BE2C (cell line): ENCODE results near the gene SLC38A11.

Experiments used
- DNase-seq: peaks from one replicate; pipeline ENCODE4 v3.0.0-alpha.2; 2020
- H3K27me3 ChIP-seq: fragments of 250-450 bp; sonication (Bioruptor Pico); 2 replicates; pipeline ENCODE4 v1.5.1; 2020; ENCODE audit warnings: mild to moderate bottlenecking
- H3K36me3 ChIP-seq: fragments of 250-450 bp; sonication (Bioruptor Pico); 2 replicates; pipeline ENCODE4 v1.5.1; 2020; ENCODE audit warnings: mild to moderate bottlenecking
- H3K4me1 ChIP-seq: fragments of 250-450 bp; sonication (Bioruptor Pico); 2 replicates; pipeline ENCODE4 v1.5.1; 2020
- H3K4me3 ChIP-seq: 2 replicates; pipeline ENCODE4 v1.5.1; 2011; ENCODE audit warnings: low read depth, low read length
- H3K9me3 ChIP-seq: fragments of 250-450 bp; sonication (Bioruptor Pico); 2 replicates; pipeline ENCODE4 v1.5.1; 2020
- TF ChIP-seq, protein P1 (sequence below): IDR thresholded peaks from 2 replicates; pipeline ENCODE4 v1.5.1; 2012; ENCODE audit warnings: mild to moderate bottlenecking, low read depth, low read length

Gene SLC38A11

DNA sequence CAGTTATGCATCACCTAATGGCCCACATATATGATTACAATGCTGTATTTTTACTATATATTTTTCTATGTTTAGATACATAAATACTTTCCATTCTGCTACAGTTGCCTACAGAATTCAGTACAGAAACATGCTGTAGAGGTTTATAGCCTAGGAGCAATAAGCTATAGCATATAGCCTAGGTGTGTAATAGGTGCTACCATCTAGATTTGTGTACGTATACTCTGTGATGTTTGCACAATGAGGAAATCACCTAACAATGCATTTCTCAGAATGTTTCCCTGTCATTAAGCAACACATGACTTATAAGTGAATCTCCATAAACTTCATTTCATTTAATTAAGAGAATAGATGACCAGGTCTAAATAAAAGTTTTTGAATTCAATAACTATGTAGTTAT lies 43.5 kb downstream of the SLC38A11 start:
- Histone ChIP-seq H3K4me1 (no peaks in the 10 kb centered on the region), H3K27me3 (no peaks in the 10 kb centered on the region), H3K9me3 (no peaks in the 10 kb centered on the region), H3K4me3 (no peak overlapping the region), H3K36me3 (no peaks in the 10 kb centered on the region)
- no peak for DNase-seq
- TF ChIP-seq, protein P1, sequence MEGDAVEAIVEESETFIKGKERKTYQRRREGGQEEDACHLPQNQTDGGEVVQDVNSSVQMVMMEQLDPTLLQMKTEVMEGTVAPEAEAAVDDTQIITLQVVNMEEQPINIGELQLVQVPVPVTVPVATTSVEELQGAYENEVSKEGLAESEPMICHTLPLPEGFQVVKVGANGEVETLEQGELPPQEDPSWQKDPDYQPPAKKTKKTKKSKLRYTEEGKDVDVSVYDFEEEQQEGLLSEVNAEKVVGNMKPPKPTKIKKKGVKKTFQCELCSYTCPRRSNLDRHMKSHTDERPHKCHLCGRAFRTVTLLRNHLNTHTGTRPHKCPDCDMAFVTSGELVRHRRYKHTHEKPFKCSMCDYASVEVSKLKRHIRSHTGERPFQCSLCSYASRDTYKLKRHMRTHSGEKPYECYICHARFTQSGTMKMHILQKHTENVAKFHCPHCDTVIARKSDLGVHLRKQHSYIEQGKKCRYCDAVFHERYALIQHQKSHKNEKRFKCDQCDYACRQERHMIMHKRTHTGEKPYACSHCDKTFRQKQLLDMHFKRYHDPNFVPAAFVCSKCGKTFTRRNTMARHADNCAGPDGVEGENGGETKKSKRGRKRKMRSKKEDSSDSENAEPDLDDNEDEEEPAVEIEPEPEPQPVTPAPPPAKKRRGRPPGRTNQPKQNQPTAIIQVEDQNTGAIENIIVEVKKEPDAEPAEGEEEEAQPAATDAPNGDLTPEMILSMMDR: no peak

DNA sequence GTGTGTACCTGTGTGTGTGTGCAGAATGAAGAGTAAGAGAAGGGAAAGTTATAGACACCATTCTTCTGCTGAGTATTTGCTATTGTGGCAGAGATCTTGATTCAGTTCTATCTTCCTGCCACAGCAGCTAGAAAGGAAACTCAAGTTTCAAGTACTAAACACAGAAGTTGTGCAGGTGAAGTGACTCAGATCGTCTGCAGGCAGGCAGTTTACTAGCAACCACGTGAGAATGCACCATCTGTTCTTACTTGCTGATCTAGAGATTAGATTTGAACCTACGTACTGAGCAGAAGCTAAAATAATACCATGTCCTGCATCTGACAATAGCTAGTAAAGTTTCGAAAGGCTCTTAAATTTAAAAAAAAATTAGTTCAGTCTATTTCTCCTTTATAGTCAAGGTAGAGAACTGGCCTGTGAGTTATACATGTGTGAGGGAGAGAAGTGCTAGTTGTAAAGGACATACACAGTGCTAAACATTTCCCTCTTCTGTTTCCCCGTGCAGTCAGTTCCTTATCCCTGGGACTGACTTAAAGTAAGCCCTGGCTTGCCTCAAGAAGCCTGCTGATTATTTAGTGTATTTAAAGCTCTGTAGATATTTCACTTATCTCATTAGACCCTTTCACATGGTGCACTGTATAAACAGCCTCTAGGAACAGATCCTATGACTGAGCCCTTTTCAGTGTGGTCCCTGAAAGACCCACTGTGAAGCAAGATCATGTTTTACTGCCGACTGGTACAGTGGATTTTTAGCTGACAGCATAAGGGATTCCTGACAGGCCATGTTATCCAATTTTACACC lies 45.0 kb downstream of the SLC38A11 start:
- Histone ChIP-seq H3K4me3 (no peak overlapping the region), H3K9me3 (no peaks in the 10 kb centered on the region), H3K27me3 (no peaks in the 10 kb centered on the region), H3K4me1 (no peaks in the 10 kb centered on the region), H3K36me3 (no peaks in the 10 kb centered on the region)
- TF ChIP-seq, protein P1: no peak
- peak; percentile 13 for DNase-seq

DNA sequence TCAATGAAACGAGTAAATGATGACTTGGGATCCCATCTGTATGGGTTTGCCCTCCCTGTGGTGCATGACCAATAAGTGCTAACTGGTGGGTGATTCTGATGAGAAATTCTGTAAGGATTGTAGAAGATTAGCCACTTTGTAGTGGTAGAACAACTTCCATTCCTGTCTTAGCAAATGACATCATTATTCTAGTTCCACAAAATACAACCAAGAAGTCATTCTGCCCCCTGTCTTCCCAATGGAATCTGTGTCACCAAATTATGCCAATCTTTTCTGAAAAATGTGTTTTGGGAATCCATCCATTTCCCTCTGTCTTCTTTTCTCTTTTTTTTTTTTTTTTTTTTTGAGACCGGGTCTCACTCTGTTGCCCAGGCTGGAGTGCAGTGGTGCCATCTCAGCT lies 48.4 kb downstream of the SLC38A11 start:
- DNase-seq: no peak
- no peaks in the 10 kb centered on the region for H3K9me3 ChIP-seq
- no peak overlapping the region for H3K4me3 ChIP-seq
- no peaks in the 10 kb centered on the region for H3K4me1 ChIP-seq
- TF ChIP-seq, protein P1: no peak
- H3K27me3 ChIP-seq: no peaks in the 10 kb centered on the region
- H3K36me3 ChIP-seq: no peaks in the 10 kb centered on the region

DNA sequence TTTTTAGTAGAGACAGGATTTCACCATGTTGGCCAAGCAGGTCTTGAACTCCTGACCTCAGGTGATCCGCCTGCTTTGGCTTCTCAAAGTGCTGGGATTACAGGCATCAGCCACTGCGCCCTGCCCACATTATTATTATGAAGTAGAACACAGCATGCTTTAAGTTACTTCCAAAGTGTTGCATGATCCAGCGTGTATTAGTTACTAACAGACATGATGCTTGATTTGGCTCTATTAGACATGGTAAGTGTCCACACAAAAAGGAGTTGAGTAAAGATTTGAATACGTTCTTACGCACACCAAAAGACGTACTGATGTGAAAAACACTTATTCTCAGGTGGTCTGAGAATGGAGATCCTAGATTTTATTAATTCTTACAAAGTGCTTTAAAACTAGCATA lies 50.0 kb downstream of the SLC38A11 start:
- DNase-seq: no peak
- TF ChIP-seq, protein P1: no peak
- H3K4me3 ChIP-seq: no peak overlapping the region

DNA sequence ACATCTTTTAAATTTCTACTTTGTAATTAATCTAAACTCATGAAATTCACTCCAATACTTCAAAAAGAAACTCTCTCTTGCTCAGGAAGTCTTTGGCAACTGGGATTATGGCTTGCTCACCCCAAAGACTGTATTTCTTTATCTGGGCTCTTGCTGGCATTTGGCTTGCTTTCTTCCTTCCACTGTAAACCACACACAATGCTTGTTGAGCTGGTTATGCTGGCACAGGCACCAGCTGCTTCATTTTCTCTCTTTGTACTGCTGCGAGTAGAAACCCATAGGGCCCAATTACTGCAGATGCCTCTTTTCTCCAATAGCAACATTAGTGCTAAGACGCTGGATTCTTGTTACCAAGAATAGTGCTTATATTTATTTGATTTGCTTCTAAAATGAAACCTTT lies 51.4 kb downstream of the SLC38A11 start:
- no peak for DNase-seq

More for the DNA sequence above, 50.0 kb downstream of the SLC38A11 start:
- Histone ChIP-seq H3K4me1 (no peaks in the 10 kb centered on the region), H3K9me3 (no peaks in the 10 kb centered on the region), H3K36me3 (no peaks in the 10 kb centered on the region), H3K27me3 (no peaks in the 10 kb centered on the region)

DNA sequence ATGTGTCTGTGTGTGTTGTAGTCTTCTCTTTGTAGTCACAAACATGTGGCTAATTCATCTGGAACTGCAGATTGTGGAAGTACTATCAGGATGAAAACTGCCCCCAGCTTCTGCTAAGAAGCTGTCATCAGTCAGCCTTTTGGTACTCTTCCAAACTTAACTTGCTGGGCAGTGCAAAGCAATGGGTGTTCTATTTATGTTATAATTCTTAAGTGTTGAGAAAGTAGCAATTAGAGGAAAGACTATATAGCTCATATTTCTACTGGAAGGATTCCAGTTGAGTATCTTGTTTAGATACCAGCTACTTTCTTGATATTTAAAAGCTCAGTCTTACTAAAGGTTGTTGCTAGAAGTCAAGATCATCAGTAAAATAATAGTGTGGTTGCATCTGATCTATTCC lies 52.1 kb downstream of the SLC38A11 start:
- Histone ChIP-seq H3K36me3 (no peaks in the 10 kb centered on the region), H3K27me3 (no peaks in the 10 kb centered on the region), H3K4me1 (no peaks in the 10 kb centered on the region), H3K4me3 (no peak overlapping the region), H3K9me3 (no peaks in the 10 kb centered on the region)
- DNase-seq: no peak
- TF ChIP-seq, protein P1: no peak

More for the DNA sequence above, 51.4 kb downstream of the SLC38A11 start:
- Histone ChIP-seq H3K4me1 (no peaks in the 10 kb centered on the region), H3K4me3 (no peak overlapping the region), H3K27me3 (no peaks in the 10 kb centered on the region), H3K9me3 (no peaks in the 10 kb centered on the region), H3K36me3 (no peaks in the 10 kb centered on the region)
- TF ChIP-seq, protein P1: no peak
